Measurements from ENCODE around the gene RIPOR3. TPM values are rescaled to one million over a fixed set of nuclear protein-coding genes. Genes with fewer than 3 reads are reported as not detected.
"Not testable (repeated sequence)": the region's sequence is repeated elsewhere in the genome, so short reads cannot be mapped to it uniquely, and the experiment has no call there.

The RIPOR3 gene
- total RNA-seq, 1 donor from 2014 or later = 3.4 TPM

- intact Hi-C loops (cut with DNase I) = no loop called here
Observed at GRCh38 chr20:50624351-50625016, 66.9 kb downstream of the RIPOR3 start.

GRCh38 chr20:50621068-50621665 is 70.2 kb downstream of the RIPOR3 start:
- intact Hi-C loops (cut with DNase I) = no loop called here
- no peak for DNase-seq (ENCODE audit: low spot score)

More at GRCh38 chr20:50624351-50625016, 66.9 kb downstream of the RIPOR3 start:
- no peak for DNase-seq (ENCODE audit: low spot score)

DNA sequence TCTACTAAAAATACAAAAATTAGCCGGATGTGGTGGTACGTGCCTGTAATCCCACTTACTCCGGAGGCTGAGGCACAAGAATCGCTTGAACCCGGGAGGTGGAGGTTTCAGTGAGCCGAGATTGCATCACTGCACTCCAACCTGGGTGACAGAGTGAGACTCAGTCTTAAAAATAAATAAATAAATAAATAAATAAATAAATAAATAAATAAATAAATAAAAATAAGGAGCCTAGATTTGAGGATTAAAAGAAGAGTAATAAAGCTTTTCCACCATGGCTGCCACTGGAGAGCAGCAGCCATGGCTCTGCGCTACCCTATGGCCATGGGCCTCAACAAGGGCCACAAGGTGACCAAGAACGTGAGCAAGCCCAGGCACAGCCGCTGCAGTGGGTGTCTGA is 70.9 kb downstream of the RIPOR3 start:
- intact Hi-C loops (cut with DNase I); DNase-seq (ENCODE audit: low spot score): not testable (repeated sequence)

GRCh38 chr20:50618537-50618936 is 72.8 kb downstream of the RIPOR3 start:
- no peak for DNase-seq (ENCODE audit: low spot score)
- intact Hi-C loops (cut with DNase I) = no loop called here

DNA sequence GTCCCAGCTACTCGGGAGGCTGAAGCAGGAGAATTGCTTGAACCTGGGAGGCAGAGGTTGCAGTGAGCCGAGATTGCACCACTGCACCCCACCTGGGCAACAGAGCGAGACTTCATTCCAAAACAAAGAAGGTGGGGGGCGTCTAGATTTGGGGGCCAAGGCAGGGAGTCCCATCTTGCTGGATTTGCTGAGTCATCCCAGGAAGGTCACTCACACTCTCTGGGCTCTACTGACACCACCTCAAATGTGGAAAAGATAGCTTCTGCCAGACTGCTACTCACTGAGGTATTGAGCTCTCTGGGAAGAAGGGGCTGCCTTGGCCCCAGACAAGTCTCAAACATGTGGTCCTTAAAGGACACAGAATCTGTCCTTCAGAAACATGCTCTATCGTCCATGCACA is 74.3 kb downstream of the RIPOR3 start:
- no peak for DNase-seq (ENCODE audit: low spot score)
- intact Hi-C loops (cut with DNase I) = no loop called here

- DNase-seq (ENCODE audit: low spot score) = no peak
- intact Hi-C loops (cut with DNase I) = no loop called here
Observed at GRCh38 chr20:50615407-50615806, 75.9 kb downstream of the RIPOR3 start.

- DNase-seq (ENCODE audit: low spot score) = no peak
- intact Hi-C loops (cut with DNase I) = no loop called here
Observed at GRCh38 chr20:50613438-50614169, 77.7 kb downstream of the RIPOR3 start.

- DNase-seq (ENCODE audit: low spot score) = no peak
- intact Hi-C loops (cut with DNase I) = no loop called here
Observed at GRCh38 chr20:50611128-50611810, 80.1 kb downstream of the RIPOR3 start.

DNA sequence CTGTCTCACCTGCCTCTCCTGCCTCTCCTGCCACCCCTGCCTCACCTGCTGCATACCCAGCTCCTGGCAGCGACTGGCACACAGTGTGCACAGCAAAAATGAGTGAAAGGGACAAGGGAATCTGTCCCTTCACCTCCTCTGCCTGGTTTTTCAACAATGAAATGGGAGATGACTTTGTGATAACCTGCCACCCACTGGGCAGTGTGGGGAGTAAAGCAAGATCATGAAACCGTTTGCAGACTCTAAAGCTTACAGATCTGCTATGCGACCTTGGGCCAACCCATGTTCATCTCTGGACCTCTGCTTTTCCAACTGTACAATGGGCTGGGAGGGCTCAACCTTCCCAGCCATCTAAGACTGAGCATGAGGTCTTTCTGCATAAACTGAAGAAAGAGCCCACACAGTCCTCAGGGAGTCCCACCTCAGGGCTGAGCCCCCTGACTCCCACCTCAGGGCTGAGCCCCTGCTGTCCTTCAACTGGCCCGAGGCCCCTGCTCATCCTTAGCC is 81.1 kb downstream of the RIPOR3 start:
- no peak for DNase-seq (ENCODE audit: low spot score)

DNA sequence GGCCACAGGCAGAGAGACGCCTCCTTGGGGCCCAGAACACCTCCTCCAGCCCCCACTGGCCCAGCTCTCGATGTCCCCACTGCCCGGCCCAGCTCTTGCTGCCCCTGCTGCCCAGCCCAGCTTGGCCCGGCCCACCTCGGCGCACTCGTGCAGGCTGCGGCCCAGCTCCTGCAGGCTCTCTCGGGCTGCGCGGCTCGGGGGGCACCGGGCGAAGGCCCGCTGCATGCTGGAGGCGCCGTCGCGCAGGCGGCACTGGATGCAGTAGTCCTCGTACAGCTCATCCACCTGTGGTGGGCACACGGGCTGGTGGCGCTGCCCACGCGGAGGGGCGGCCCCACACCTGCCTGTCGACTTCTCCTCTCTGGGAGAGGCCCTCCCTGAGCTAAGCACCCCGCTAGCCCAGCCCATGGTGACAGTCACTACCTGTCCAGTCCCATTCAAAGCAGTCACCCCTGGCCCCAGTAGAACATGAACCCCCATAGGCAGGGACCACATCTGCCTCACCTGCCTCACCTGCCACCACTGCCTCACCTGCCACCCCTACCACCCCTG is 81.8 kb downstream of the RIPOR3 start:
- no peak for DNase-seq (ENCODE audit: low spot score)

More for the DNA sequence above, 81.1 kb downstream of the RIPOR3 start:
- intact Hi-C loops (cut with DNase I) = no loop called here

GRCh38 chr20:50608750-50609104 is 82.6 kb downstream of the RIPOR3 start:
- no peak for DNase-seq (ENCODE audit: low spot score)
- intact Hi-C loops (cut with DNase I) = no loop called here

More for the DNA sequence above, 81.8 kb downstream of the RIPOR3 start:
- intact Hi-C loops (cut with DNase I) = no loop called here

- intact Hi-C loops (cut with DNase I) = no loop called here
- DNase-seq (ENCODE audit: low spot score) = no peak
Observed at GRCh38 chr20:50607850-50608749, 83.2 kb downstream of the RIPOR3 start.

DNA sequence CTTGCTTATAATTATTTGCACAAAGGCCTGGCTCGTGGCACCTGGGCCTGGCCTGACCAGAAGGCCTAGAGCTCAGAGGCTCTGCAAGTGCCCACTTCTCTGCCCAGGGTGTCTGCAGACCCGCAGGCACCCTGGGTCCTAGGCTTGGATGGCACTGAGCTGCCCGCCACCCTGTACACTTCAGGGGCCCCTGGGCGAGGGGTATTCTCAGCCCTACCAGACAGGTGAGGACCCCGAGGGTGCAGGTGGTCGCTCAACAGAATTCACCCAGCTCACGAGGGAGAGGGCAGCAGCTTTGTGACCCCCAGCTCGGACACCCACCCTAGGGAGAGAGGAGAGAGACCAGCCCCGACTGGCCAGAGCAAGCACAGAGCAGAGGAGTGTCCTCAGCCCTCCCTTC is 83.9 kb downstream of the RIPOR3 start:
- intact Hi-C loops (cut with DNase I) = no loop called here
- DNase-seq (ENCODE audit: low spot score) = no peak

DNA sequence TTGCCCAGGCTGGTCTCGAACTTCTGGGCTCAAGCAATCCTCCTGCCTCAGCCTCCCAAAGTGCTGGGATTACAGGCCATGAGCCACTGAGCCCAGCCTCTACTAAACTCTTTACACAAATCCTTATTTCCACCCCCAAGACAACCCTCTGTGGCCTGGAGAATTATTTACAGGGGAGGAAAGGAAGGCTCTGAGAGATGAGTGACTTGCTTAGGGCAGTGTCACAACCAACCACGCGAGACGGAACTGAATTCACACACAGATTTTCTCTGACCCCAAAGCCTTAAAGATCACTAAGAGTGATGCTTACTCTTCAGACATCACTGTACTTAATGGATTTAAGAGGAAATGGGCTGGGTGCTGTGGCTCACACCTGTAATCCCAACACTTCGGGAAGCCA is 86.2 kb downstream of the RIPOR3 start:
- intact Hi-C loops (cut with DNase I) = no loop called here
- no peak for DNase-seq (ENCODE audit: low spot score)

DNA sequence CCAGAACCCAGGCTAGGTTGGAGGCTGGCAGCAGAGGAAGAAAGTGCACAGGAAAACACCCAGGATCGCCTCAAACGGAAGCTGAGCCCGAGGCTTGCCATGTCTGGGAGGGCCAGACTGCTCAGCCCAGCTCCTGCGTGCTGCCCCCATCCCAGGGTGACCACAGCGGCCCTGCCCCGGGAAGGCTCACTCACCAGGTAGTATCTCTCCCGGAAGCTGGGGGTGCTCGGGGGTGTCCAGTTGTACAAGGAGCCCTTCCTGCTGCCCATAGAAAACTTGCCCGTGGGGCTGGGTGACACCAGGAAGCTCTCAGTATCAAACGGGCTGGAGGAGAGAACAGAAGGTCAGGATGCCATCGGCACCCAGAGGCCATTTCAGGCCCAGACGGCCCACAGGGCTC is 86.9 kb downstream of the RIPOR3 start:
- intact Hi-C loops (cut with DNase I) = no loop called here
- no peak for DNase-seq (ENCODE audit: low spot score)

- intact Hi-C loops (cut with DNase I) = no loop called here
Observed at GRCh38 chr20:50602432-50603088, 88.8 kb downstream of the RIPOR3 start.

DNA sequence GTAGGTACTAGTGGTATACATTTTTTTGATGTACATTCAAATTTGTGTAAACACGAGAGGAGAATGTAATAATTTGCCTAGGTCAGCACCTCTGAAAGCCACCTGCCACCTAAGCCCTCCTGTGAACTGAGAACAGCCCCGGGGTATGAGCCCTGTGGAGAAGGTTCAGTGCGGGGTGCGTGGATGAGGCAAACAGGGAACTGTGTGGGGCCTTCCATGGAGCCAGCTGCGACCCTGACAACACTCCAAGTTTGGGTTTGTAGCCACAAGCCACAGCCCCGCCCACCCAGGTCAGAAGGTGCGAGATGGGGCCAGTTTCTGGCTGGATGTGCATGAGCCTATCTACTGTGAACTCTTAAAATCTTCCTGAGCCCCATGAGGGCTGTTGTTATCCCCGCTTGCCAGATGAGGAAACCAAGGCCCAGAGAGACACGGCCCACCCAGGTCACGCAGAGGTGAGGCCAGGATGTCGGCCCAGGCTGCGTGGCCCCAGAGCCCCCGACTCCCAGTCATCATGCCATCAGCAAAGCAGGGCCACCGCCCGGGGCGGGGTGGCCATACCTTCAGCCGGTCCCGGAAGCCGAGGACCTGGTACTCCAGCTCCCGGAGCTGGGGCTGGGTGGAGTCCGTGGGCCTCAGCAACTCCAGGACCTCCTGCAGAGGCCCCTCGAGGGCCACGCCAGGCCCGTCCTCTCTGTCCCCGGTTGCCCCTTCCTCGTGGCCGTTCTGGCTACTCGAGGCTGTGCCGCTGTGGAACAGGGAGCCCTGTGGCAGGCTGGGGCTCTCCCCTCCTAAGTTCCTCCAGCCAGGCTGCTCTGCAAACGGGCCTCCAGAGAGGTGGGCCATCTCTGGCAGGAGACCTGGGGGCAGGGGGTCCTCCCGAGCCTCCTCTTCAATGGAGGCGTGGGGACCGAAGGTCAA is 89.6 kb downstream of the RIPOR3 start:
- no peak for DNase-seq (ENCODE audit: low spot score)

More at GRCh38 chr20:50602432-50603088, 88.8 kb downstream of the RIPOR3 start:
- no peak for DNase-seq (ENCODE audit: low spot score)

More for the DNA sequence above, 89.6 kb downstream of the RIPOR3 start:
- intact Hi-C loops (cut with DNase I) = no loop called here

All from cardiac septum (tissue), 1 donor.